Endothelial cell of umbilical vein (primary cell): Measurements from ENCODE around the gene MINK1. TPM values are rescaled to one million over a fixed set of nuclear protein-coding genes. Genes with fewer than 3 reads are reported as not detected.

ENCODE experiments used
- BruUV-seq: library from RNA; stranded (reverse); fragments of 400-500 nt; replicated peaks from 2 replicates; lab custom pipeline; 2021; lab: Mats Ljungman, UMichigan
- CTCF ChIA-PET: fragments of 300-600, 350-600 bp; sonication (Branson Sonifier 250); formaldehyde crosslinking; loops from one replicate; lab custom pipeline; 2021; ENCODE audit warnings: antibody characterized with exemption, inconsistent platforms; lab: Charles Lee
- POLR2A ChIA-PET: fragments of 300-600, 350-600 bp; sonication (Branson Sonifier 250); formaldehyde crosslinking; loops from one replicate; lab custom pipeline; 2021; ENCODE audit warnings: antibody characterized with exemption, inconsistent platforms; lab: Charles Lee
- DNase-seq: peaks from one replicate; pipeline ENCODE4 v3.0.0-alpha.2; 2011; ENCODE audit warnings: low read depth, low spot score
- FAIRE-seq: peaks from 2 replicates; lab custom pipeline; 2011; peaks lifted over from hg19 to GRCh38; lab: Jason Lieb, UNC
- H2AFZ ChIP-seq: 2 replicates; pipeline ENCODE4 v1.6.0; 2012; ENCODE audit warnings: low read depth, low read length, control low read depth, inconsistent platforms
- H3K27ac ChIP-seq: 2 replicates; pipeline ENCODE4 v1.5.1; 2011; ENCODE audit warnings: low read depth, mild to moderate bottlenecking, control low read depth, low read length, moderate library complexity; ENCODE audit not compliant: insufficient read depth
- H3K27me3 ChIP-seq, 2 experiments: 2 replicates each; pipeline versions ENCODE4 v1.6.0 to v1.6.1; 2011; ENCODE audit warnings: low read length in 2 of 2, mixed read lengths in 1 of 2; ENCODE audit not compliant: control insufficient read depth in 2 of 2, insufficient read depth in 2 of 2
- H3K36me3 ChIP-seq, 2 experiments: 2 replicates in 1 of 2; 3 replicates in 1 of 2; pipeline ENCODE4 v1.5.1; 2011; ENCODE audit warnings: low read length in 2 of 2, mild to moderate bottlenecking in 1 of 2, moderate library complexity in 1 of 2; ENCODE audit not compliant: control insufficient read depth in 2 of 2, insufficient read depth in 2 of 2; ENCODE audit errors: extremely low read depth in 1 of 2
- H3K4me1 ChIP-seq: 3 replicates; pipeline ENCODE4 v1.5.1; 2011; ENCODE audit warnings: mild to moderate bottlenecking, low read length; ENCODE audit not compliant: control insufficient read depth, insufficient read depth; ENCODE audit errors: extremely low read depth
- H3K4me2 ChIP-seq: 2 replicates; pipeline ENCODE4 v1.6.1; 2011; ENCODE audit warnings: low read length, control low read depth, mixed read lengths; ENCODE audit not compliant: insufficient read depth
- H3K4me3 ChIP-seq, 3 experiments: fragments of 200-600 bp in 1 of 3; sonication (generic), shearing (Covaris generic) in 1 of 3; replicated peaks in 1 of 3; 2 replicates each; pipeline ENCODE4 v1.5.1; 2011 to 2016; ENCODE audit warnings: control low read depth in 3 of 3, low read length in 3 of 3, mild to moderate bottlenecking in 2 of 3, inconsistent platforms in 1 of 3, low read depth in 1 of 3, moderate library complexity in 1 of 3; ENCODE audit not compliant: insufficient read depth in 1 of 3
- H3K79me2 ChIP-seq: 2 replicates; pipeline ENCODE4 v1.6.0; 2012; ENCODE audit warnings: low read length, inconsistent platforms; ENCODE audit not compliant: control insufficient read depth, insufficient read depth
- H3K9ac ChIP-seq: replicated peaks from 2 replicates; pipeline ENCODE3; 2011; ENCODE audit warnings: low read length, control low read depth; ENCODE audit not compliant: insufficient read depth; ENCODE audit errors: extremely low read depth
- H3K9me1 ChIP-seq: replicated peaks from 3 replicates; pipeline ENCODE4 v1.6.0; 2011; ENCODE audit warnings: mild to moderate bottlenecking, low read length; ENCODE audit not compliant: control insufficient read depth, insufficient read depth; ENCODE audit errors: extremely low read depth
- H3K9me3 ChIP-seq: replicated peaks from 2 replicates; pipeline ENCODE4 v1.5.1; 2012; ENCODE audit warnings: low read length, inconsistent platforms; ENCODE audit not compliant: control insufficient read depth, insufficient read depth
- H4K20me1 ChIP-seq: replicated peaks from 2 replicates; pipeline ENCODE3; 2011; ENCODE audit warnings: mild to moderate bottlenecking, low read length; ENCODE audit not compliant: control insufficient read depth, insufficient read depth; ENCODE audit errors: extremely low read depth
- EZH2 ChIP-seq: IDR thresholded peaks from 2 replicates; pipeline ENCODE4 v1.6.1; 2012; ENCODE audit warnings: borderline replicate concordance, low read depth, mild to moderate bottlenecking, moderate library complexity, low read length, inconsistent platforms; ENCODE audit not compliant: severe bottlenecking
- GATA2 ChIP-seq: IDR thresholded peaks from 2 replicates; pipeline ENCODE4 v1.7.0; 2011; ENCODE audit warnings: low read depth, mild to moderate bottlenecking, moderate library complexity, mixed read lengths, low read length; ENCODE audit not compliant: insufficient read length, insufficient read depth
- JUN ChIP-seq: IDR thresholded peaks from 2 replicates; pipeline ENCODE4 v1.6.1; 2011; ENCODE audit warnings: borderline replicate concordance, low read depth; ENCODE audit not compliant: insufficient read length, insufficient read depth
- MYC ChIP-seq: IDR thresholded peaks from one replicate; pipeline ENCODE4 v1.6.1; 2011; ENCODE audit warnings: mild to moderate bottlenecking, low read depth, low read length
- POLR2A ChIP-seq: IDR thresholded peaks from 2 replicates; pipeline ENCODE4 v1.6.1; 2012; ENCODE audit warnings: low read depth, mild to moderate bottlenecking, control low read depth, low read length
- POLR2AphosphoS5 ChIP-seq: IDR thresholded peaks from 2 replicates; pipeline ENCODE4 v1.6.1; 2012; ENCODE audit warnings: low read depth, mild to moderate bottlenecking, control low read depth, low read length, moderate library complexity; ENCODE audit not compliant: insufficient read depth
- dilution Hi-C: fragments of 300-500 bp; cut with MboI; formaldehyde crosslinking; loops from one replicate; pipeline ENCODE4 v1.15.0; 2019; ENCODE audit warnings: low sequenced_read_pairs; ENCODE audit not compliant: extremely low pct_ligation_motif_present
- intact Hi-C: fragments of 100-400 bp; cut with micrococcal nuclease; formaldehyde crosslinking; loops from one replicate; pipeline ENCODE4 v1.10.0; 2022
- polyA plus RNA-seq, 4 experiments: library from polyadenylated mRNA; depleted of rRNA in 3 of 4; stranded (reverse) in 3 of 4; unstranded in 1 of 4; fragments of >200 nt; gene quantifications; 2 replicates each; pipeline versions ENCODE4 v1.2.1 to v1.2.3, GENCODE V29; 2011 to 2012; ENCODE audit warnings: missing spikeins in 1 of 4
- total RNA-seq: library from RNA; stranded (reverse); gene quantifications from 2 replicates; pipeline ENCODE4 v1.2.3, GENCODE V29; 2021
- TF ChIP-seq, protein P1 (sequence below), 2 donors: IDR thresholded peaks; 1 replicate in 1 of 2; 2 replicates in 1 of 2; pipeline ENCODE4 v1.5.1; 2011; ENCODE audit warnings: low read length in 2 of 2, mild to moderate bottlenecking in 2 of 2, moderate library complexity in 2 of 2, control low read depth in 1 of 2, inconsistent platforms in 1 of 2, low read depth in 1 of 2; ENCODE audit not compliant: insufficient read depth in 1 of 2; ENCODE audit errors: extremely low read depth in 1 of 2

Gene MINK1
- total and polyA plus RNA-seq, 2 donors (not counting 3 experiments of a cell fraction or from before 2014, with no cell fraction given): 53.6 to 89.4 TPM

DNA sequence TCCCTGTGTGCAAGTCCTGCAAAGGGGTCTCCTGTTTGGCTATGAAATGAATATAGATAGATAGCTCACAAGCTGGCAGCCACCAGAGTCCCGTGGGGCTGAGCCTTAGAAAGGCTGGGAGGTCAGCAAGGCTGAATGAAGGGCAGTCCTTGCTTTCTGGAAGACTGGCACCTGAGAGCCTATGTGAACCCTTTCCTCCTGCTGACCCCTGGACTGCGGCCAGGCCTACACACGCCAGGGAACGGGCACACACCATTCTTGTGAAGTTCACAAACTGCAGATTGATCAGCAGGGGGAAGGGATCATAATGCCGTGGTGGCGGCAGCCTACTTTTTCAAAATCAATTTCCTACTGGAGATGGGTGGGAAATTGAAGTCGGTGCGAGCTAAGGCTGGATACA, 65.2 kb downstream of the MINK1 start:
- H3K9me1 ChIP-seq: no peaks in the 10 kb centered on the region
- TF ChIP-seq, protein P1, sequence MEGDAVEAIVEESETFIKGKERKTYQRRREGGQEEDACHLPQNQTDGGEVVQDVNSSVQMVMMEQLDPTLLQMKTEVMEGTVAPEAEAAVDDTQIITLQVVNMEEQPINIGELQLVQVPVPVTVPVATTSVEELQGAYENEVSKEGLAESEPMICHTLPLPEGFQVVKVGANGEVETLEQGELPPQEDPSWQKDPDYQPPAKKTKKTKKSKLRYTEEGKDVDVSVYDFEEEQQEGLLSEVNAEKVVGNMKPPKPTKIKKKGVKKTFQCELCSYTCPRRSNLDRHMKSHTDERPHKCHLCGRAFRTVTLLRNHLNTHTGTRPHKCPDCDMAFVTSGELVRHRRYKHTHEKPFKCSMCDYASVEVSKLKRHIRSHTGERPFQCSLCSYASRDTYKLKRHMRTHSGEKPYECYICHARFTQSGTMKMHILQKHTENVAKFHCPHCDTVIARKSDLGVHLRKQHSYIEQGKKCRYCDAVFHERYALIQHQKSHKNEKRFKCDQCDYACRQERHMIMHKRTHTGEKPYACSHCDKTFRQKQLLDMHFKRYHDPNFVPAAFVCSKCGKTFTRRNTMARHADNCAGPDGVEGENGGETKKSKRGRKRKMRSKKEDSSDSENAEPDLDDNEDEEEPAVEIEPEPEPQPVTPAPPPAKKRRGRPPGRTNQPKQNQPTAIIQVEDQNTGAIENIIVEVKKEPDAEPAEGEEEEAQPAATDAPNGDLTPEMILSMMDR (IDR thresholded peaks at IDR 0.05; ENCODE audit: extremely low read depth in 1 of 2, insufficient read depth in 1 of 2, low read depth in 1 of 2, low read length in 2 of 2): no peak
- TF ChIP-seq POLR2A (no peak), EZH2 (no peak), POLR2AphosphoS5 (no peak), GATA2 (no peak), JUN (no peak), MYC (no peak)
- H3K4me2 ChIP-seq: no peak overlapping the region
- no peaks in the 10 kb centered on the region for H4K20me1 ChIP-seq
- POLR2A ChIA-PET: no interaction called here
- no peak overlapping the region for H3K4me3 ChIP-seq
- H2AFZ ChIP-seq: no peak overlapping the region
- no peaks in the 10 kb centered on the region for H3K9me3 ChIP-seq
- H3K4me1 ChIP-seq: peaks cover 10% of the 10 kb centered on the region
- no peak overlapping the region for H3K27ac ChIP-seq
- CTCF ChIA-PET: interaction anchor here (2.3 to 2.4 kb wide), 2 partner anchors 11 to 108 kb away, joined by 9 read pairs; no protein-coding TSS in a partner anchor
- no peak for DNase-seq
- intact Hi-C loops (no loop called here), dilution Hi-C loops (no loop called here)
- BruUV-seq: no TSS peak
- H3K36me3 ChIP-seq: peaks cover 0 to 37% of the 10 kb centered on the region in 2 experiments
- no peak for FAIRE-seq
- H3K27me3 ChIP-seq: no peaks in the 10 kb centered on the region
- no peaks in the 10 kb centered on the region for H3K79me2 ChIP-seq
- no peak overlapping the region for H3K9ac ChIP-seq
